Measurements from ENCODE around the gene GAGE1.
A peak's percentile ranks its signal among the peaks of the same experiment; 100 is the strongest.
"Not testable (repeated sequence)": the region's sequence is repeated elsewhere in the genome, so short reads cannot be mapped to it uniquely, and the experiment has no call there.

The GAGE1 gene, protein sequence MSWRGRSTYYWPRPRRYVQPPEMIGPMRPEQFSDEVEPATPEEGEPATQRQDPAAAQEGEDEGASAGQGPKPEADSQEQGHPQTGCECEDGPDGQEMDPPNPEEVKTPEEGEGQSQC

DNA sequence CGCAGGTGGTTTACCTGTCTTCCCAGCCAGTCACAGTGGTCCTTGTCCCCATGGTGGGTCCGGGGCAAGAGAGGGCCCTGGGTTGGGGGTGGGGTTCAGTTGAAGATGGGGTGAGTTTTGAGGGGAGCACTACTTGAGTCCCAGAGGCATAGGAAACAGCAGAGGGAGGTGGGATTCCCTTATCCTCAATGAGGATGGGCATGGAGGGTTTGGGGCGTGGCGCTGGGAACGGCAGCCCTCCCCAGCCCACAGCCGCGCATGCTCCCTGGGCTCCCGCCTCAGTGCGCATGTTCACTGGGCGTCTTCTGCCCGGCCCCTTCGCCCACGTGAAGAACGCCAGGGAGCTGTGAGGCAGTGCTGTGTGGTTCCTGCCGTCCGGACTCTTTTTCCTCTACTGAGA, at the start of gene GAGE1:
GAGE1 (plus strand) TSS at position 301 of the 400 bp plus-strand sequence. CDS start 1,155 bp downstream, outside the sequence.
- not testable (repeated sequence) for DNase-seq

DNA sequence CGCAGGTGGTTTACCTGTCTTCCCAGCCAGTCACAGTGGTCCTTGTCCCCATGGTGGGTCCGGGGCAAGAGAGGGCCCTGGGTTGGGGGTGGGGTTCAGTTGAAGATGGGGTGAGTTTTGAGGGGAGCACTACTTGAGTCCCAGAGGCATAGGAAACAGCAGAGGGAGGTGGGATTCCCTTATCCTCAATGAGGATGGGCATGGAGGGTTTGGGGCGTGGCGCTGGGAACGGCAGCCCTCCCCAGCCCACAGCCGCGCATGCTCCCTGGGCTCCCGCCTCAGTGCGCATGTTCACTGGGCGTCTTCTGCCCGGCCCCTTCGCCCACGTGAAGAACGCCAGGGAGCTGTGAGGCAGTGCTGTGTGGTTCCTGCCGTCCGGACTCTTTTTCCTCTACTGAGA, 47.8 kb upstream of the GAGE1 start, which contains the start of gene GAGE12E:
GAGE12E (plus strand) TSS at position 301 of the 400 bp plus-strand sequence. CDS start 1,155 bp downstream, outside the sequence.
- DNase-seq = not testable (repeated sequence)

DNA sequence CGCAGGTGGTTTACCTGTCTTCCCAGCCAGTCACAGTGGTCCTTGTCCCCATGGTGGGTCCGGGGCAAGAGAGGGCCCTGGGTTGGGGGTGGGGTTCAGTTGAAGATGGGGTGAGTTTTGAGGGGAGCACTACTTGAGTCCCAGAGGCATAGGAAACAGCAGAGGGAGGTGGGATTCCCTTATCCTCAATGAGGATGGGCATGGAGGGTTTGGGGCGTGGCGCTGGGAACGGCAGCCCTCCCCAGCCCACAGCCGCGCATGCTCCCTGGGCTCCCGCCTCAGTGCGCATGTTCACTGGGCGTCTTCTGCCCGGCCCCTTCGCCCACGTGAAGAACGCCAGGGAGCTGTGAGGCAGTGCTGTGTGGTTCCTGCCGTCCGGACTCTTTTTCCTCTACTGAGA, 38.3 kb upstream of the GAGE1 start, which contains the start of gene GAGE12F:
GAGE12F (plus strand) TSS at position 301 of the 400 bp plus-strand sequence. CDS start 1,155 bp downstream, outside the sequence.
- not testable (repeated sequence) for DNase-seq

DNA sequence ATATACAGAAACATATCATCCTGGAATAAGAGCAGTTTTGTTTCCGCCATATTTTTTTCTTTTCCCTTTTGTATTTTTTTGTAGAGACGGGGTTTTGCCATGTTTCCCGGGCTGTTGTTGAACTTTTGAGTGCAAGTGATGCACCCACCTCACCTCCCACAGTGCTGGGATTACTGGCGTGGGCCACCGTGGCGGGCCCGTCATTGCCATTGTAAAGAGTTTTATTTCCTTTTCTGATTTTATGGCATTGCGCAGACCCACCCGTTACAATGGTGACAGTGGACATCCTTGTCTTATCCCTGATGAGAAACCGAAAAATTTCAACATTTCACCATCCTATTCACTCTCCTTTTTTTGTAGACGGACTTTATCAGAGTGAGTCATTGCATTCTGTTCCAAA, 30.1 kb upstream of the GAGE1 start:
- DNase-seq = not testable (repeated sequence)

DNA sequence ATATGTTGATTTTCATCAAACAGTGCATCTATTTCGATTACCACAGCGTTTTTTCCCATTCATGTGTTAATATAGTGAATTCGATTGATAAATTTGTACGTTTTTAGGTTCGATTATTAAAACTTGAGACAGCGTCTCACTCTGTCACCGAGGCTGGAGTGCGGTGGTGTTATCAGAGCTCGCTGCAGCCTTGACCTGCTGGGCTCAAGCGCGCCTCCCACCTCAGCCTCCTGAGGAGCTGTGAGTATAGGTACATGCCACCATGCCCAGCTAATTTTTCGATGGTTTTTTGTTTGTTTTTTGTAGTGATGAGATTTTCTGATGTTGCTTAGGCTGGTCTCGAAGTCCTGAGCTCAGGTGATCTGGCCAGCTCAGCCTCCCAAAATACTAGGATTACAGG, 29.7 kb upstream of the GAGE1 start:
- DNase-seq = not testable (repeated sequence)

DNA sequence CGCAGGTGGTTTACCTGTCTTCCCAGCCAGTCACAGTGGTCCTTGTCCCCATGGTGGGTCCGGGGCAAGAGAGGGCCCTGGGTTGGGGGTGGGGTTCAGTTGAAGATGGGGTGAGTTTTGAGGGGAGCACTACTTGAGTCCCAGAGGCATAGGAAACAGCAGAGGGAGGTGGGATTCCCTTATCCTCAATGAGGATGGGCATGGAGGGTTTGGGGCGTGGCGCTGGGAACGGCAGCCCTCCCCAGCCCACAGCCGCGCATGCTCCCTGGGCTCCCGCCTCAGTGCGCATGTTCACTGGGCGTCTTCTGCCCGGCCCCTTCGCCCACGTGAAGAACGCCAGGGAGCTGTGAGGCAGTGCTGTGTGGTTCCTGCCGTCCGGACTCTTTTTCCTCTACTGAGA, 28.7 kb upstream of the GAGE1 start, which contains the start of gene GAGE12G:
GAGE12G (plus strand) TSS at position 301 of the 400 bp plus-strand sequence. CDS start 1,155 bp downstream, outside the sequence.
- DNase-seq = not testable (repeated sequence)

DNA sequence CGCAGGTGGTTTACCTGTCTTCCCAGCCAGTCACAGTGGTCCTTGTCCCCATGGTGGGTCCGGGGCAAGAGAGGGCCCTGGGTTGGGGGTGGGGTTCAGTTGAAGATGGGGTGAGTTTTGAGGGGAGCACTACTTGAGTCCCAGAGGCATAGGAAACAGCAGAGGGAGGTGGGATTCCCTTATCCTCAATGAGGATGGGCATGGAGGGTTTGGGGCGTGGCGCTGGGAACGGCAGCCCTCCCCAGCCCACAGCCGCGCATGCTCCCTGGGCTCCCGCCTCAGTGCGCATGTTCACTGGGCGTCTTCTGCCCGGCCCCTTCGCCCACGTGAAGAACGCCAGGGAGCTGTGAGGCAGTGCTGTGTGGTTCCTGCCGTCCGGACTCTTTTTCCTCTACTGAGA, 19.2 kb upstream of the GAGE1 start, which contains the start of gene GAGE12H:
GAGE12H (plus strand) TSS at position 301 of the 400 bp plus-strand sequence. CDS start 1,155 bp downstream, outside the sequence.
- DNase-seq = not testable (repeated sequence)

DNA sequence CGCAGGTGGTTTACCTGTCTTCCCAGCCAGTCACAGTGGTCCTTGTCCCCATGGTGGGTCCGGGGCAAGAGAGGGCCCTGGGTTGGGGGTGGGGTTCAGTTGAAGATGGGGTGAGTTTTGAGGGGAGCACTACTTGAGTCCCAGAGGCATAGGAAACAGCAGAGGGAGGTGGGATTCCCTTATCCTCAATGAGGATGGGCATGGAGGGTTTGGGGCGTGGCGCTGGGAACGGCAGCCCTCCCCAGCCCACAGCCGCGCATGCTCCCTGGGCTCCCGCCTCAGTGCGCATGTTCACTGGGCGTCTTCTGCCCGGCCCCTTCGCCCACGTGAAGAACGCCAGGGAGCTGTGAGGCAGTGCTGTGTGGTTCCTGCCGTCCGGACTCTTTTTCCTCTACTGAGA, 9.6 kb upstream of the GAGE1 start, which contains the start of gene GAGE2A:
GAGE2A (plus strand) TSS at position 301 of the 400 bp plus-strand sequence. CDS start 1,155 bp downstream, outside the sequence.
- not testable (repeated sequence) for DNase-seq

DNA sequence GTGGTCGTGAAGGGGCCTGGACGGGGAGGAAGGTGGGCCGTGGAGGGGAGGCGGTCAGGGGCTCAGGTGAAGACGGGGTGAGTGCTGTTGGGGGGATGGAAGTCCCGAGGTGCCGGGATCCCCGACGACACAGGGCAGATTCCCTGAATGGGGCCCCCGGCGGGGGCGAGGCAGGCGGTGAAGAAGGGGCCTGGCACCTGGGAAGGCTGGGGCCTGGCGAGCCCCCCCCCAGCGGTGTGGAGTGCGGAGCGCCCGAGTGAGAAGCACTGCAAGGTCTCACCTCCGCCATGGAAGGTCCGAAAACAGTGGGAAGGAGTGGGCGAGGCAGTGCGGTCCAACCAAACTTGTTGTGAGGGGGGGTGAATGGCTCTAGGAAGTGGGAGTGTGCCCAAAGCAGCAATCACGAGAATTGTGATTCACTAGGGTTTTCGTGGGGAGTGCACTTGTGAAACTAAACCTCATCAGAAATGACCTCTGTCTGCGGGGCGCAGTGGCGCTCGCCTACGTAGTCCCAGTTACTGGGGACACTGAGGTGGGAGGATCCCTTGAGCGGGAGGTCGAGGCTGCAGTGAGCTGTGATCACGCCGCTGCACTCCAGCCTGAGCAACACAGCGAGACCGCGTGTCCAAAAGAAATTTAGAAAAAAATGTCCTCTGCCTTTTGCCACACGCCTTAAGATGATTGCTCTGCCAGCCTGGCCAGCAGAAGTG, 8.9 kb upstream of the GAGE1 start:
- peak; percentile 50 for DNase-seq

DNA sequence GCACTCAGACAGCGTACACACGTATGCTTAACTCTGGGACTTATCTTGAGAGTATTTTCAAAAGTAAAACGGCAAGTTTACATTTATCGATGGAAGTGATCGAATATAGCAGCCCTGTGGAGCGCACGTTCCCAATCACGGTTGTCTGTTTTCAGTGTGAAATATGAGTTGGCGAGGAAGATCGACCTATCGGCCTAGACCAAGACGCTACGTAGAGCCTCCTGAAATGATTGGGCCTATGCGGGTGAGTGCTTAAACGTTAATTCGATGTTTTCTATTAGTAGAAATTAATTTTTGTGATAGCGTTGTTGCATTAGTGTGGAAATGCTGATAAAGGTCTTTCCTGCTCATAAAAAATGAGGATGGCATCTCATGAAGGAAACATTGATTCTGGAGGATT, 8.3 kb upstream of the GAGE1 start:
- DNase-seq = not testable (repeated sequence)

DNA sequence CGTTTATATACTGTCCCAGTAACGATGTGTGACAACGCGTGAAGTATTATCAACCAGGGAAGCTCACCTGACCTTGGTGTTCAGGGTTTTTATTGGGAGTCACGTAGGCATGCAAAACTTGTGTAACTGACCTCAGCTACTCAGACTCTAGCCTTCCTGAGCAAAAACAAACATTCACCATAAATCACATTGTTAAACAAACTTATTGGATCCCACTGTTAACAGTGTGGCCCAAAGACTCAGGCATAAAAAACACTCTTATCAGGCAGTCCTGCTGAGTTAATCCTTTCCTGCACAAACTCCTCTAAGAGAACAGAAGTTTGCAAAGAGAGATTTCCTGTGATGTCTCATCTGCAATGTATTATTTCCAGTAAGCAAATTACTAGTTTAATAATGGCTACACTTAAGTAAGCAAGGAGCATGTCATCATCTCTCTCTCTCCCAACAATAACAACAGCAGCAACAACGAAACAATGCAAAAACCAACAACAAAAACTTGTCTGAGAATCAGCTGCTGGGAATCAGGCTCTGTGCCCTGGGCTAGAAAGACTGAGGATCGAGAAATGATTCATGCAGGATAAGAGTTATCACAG, 12.0 kb downstream of the GAGE1 start:
- no peak for DNase-seq

DNA sequence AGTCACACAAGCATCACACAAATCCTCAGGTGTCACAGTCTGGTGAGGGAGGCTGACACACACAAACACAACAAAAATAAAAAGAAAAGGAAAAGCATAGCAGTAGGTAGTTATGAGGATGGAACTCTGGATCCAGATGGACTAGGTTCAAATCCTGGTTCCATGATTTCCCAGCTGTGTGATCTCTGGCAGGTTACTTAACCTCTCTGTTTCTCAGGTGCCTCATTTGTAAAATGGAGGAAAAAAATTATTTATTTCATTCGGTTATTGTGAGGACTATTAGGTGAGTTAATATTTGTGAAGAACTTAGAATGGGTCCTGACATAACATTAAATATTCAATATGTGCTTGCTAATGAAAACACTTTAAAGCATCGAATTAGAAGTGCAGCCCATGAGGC, 19.8 kb downstream of the GAGE1 start:
- no peak for DNase-seq

DNA sequence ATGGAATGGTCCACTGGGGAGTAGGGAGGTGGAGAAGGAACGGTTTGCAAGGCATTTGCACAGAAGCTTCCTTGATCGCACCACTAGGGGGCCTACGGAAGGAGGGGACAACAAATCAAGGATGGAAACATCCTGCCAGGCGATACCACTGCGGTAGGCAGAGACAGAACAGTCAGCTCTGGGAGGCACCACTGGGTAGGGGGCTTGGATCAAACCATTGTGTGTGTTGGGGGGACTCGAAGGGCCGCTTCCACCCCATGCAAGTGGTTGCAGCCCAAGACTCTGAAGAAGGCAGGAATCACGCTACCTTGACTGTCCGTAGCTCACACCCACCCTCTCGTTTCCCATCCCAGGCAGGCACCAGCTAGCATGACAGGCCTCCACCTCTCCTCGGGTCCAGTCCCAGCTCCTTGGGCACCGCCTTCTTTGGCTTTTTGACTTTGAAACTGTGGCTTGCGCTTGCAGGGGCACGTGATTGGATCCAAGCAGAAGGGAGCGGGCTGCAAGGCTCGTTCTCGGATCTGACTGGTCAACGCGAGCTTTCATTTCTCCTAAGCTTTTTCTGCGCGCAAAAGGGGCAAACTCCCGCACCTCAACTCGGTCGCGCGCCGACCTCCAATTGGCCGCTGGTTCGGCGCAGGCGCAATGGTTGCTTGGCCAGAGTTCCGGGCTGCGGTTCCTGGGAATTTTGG, 28.4 kb downstream of the GAGE1 start:
- DNase-seq = no peak

DNA sequence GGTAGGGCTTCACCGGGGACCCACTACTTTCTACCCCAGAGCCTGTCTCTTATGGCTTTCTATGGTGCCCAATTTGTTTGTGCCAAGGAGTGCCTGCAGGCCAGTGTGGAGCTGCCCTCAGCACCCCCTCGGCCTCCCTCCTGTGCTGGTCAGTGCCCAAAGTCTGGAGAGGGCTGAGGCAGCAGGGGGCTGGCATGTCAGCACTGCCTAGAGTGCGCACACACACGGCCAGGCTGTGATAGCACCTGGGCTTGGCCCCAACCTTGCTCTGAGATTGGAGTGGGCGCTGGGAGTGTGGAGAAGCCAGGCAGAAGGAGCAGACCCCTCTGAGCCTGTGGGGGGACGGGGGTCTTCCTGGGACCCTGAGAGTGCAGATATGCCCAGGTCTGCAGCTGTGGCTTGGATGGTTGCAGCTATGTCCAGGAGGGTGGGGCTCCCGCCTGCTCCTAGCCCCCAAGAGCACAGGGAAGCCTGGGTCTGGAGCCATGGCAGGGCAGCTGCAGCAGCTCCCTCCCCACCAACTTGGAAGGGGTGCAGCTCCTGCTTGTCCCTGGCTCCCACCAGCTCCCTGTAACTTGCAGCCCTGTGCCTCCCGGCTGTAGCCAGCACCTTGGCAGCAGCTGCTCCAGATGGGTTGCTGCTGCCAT, 46.3 kb downstream of the GAGE1 start:
- DNase-seq = no peak

DNA sequence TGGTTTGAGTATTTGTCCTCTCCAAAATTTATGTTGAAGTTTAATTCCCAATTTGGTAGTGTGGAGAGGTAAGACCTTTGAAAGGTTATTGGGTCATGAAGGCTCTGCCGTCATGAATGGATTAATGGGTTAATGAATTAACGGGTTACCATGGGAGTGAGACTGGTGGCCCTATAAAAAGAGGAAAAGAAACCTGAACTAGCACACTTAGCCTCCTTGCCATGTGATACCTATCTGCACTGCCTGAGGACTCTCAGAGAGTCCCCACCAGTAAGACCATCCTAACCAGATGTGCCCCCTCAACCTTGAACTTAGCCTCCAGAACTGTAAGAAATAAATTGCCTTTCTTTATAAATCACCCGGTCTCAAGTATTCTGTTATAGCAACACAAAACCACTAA, 57.7 kb downstream of the GAGE1 start:
- DNase-seq = no peak

Data from activated CD8-positive, alpha-beta memory T cell treated with anti-CD3 and anti-CD28 coated beads, Interleukin-2, amount 50 U/mL, for 48 hours (primary cell).